Ovary (tissue), 9 donors: ENCODE results near the gene ALOX12B. TPM values are rescaled to one million over a fixed set of nuclear protein-coding genes. Genes with fewer than 3 reads are reported as not detected.

Source experiments
- DNase-seq, 5 donors: peaks; one replicate each; pipeline ENCODE4 v3.0.0-alpha.2; 2019 to 2020
- H3K27ac ChIP-seq, 2 donors: fragments of 200-600 bp; one replicate each; pipeline versions ENCODE4 v1.5.1 to v1.8.0; 2019 to 2022
- H3K27me3 ChIP-seq: fragments of 200-600 bp; one replicate; pipeline ENCODE4 v1.8.0; 2022
- H3K36me3 ChIP-seq: fragments of 200-600 bp; sonication (generic); one replicate; pipeline ENCODE4 v1.5.1; 2019
- H3K4me1 ChIP-seq: one replicate; pipeline ENCODE4 v1.8.1; 2013; ENCODE audit warnings: mild to moderate bottlenecking, moderate library complexity; ENCODE audit not compliant: insufficient read depth
- H3K4me3 ChIP-seq: fragments of 200-600 bp; sonication (generic); one replicate; pipeline ENCODE4 v1.5.1; 2017
- H3K9me3 ChIP-seq, 2 donors: fragments of 200-600 bp in 1 of 2; sonication (generic) in 1 of 2; one replicate each; pipeline versions ENCODE4 v1.5.1 to v1.8.1; 2013 to 2019; ENCODE audit warnings: mild to moderate bottlenecking in 1 of 2, moderate library complexity in 1 of 2
- EP300 ChIP-seq: sonication (generic); formaldehyde crosslinking; IDR thresholded peaks from one replicate; pipeline ENCODE4 v1.6.1; 2017; ENCODE audit warnings: antibody characterized with exemption
- POLR2A ChIP-seq: fragments of 450-650 bp; IDR thresholded peaks from one replicate; pipeline ENCODE4 v1.6.1; 2017; ENCODE audit warnings: antibody characterized with exemption, mild to moderate bottlenecking, moderate library complexity
- WGBS, 3 donors: extraction: QIAGEN DNeasy Blood & Tissue Kit in 1 of 3; methylation state at CpG; one replicate each; pipeline versions ENCODE4 v1.1.5 to v1.1.7; 2013 to 2017; 5-methylcytosine and 5-hydroxymethylcytosine counted together
- intact Hi-C, 4 donors: fragments of 100-400 bp; cut with DNase I; formaldehyde crosslinking; loops; one replicate each; pipeline versions ENCODE4 v1.11.0 to v1.15.1; 2022 to 2023
- polyA plus RNA-seq, 2 donors: library from polyadenylated mRNA; stranded (reverse); fragments of 200-250 nt in 1 of 2; fragments of 350-450 nt in 1 of 2; fragmentation: Illumina TruSeq in 1 of 2; extraction: RNeasy Lipid Tissue Mini Kit (QIAGEN cat#74804) in 1 of 2; gene quantifications; one replicate each; pipeline ENCODE4 v1.2.3, GENCODE V29; 2013 to 2014
- total RNA-seq, 7 donors: library from RNA; depleted of rRNA in 2 of 7; stranded (reverse); fragments of >200 nt in 2 of 7; fragmentation: NEBNext Ultra II Directional in 3 of 7; extraction: Animal tissue kit (Norgen Biotek cat#: 25700) in 3 of 7; gene quantifications; one replicate each; pipeline versions ENCODE4 v1.1.0 to v1.2.4, GENCODE V29; 2016 to 2023
- TF ChIP-seq, protein P1 (sequence below), 3 donors: fragments of 450-650 bp in 2 of 3; fragments of 200-600 bp in 1 of 3; IDR thresholded peaks; one replicate each; pipeline versions ENCODE4 v1.5.1 to v1.8.0; 2016 to 2022; ENCODE audit warnings: antibody characterized with exemption in 3 of 3, mild to moderate bottlenecking in 1 of 3
- donor health status: DM: no; HTN: no; CAD: no; lungs with moderate emphysema.
- donor health status: DM: no; HTN: no; CAD: no.
- donor health status: Bipolar disorder and iron deficiency.
- donor health status: DM: yes; HTN: yes; CAD: no.
- donor health status: DM: no; HTN: no; CAD: no.
- donor health status: DM: yes; HTN: yes; CAD: no.

The ALOX12B gene
- total and polyA plus RNA-seq, 9 donors: 0.70 TPM; not detected in 8

DNA sequence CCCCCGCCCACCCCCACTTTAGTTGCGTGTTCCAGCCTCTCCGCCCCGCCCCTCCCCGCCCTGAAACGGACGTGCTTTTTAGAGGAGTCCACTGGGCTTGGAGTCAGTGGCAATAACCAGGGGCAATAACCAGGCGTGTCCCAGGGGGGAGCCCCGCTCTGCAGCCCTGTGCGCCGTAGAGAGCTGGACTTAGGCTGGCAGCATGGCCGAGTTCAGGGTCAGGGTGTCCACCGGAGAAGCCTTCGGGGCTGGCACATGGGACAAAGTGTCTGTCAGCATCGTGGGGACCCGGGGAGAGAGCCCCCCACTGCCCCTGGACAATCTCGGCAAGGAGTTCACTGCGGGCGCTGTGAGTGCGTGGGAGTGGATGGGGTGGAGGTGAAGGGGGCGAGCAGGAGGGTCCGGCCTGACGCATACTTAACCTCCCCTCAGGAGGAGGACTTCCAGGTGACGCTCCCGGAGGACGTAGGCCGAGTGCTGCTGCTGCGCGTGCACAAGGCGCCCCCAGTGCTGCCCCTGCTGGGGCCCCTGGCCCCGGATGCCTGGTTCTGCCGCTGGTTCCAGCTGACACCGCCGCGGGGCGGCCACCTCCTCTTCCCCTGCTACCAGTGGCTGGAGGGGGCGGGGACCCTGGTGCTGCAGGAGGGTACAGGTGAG is 48.4 kb downstream of the ALOX12B start, which contains the start of gene ALOX15B:
TSS of gene ALOX15B (plus strand) at position 106 of the 657 bp plus-strand sequence. CDS start at position 203, 97 bp downstream.
- TF ChIP-seq POLR2A (no peak), EP300 (no peak)
- TF ChIP-seq, protein P1, sequence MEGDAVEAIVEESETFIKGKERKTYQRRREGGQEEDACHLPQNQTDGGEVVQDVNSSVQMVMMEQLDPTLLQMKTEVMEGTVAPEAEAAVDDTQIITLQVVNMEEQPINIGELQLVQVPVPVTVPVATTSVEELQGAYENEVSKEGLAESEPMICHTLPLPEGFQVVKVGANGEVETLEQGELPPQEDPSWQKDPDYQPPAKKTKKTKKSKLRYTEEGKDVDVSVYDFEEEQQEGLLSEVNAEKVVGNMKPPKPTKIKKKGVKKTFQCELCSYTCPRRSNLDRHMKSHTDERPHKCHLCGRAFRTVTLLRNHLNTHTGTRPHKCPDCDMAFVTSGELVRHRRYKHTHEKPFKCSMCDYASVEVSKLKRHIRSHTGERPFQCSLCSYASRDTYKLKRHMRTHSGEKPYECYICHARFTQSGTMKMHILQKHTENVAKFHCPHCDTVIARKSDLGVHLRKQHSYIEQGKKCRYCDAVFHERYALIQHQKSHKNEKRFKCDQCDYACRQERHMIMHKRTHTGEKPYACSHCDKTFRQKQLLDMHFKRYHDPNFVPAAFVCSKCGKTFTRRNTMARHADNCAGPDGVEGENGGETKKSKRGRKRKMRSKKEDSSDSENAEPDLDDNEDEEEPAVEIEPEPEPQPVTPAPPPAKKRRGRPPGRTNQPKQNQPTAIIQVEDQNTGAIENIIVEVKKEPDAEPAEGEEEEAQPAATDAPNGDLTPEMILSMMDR (IDR thresholded peaks at IDR 0.05): no peak
- Histone ChIP-seq H3K9me3 (no peaks in the 10 kb centered on the region), H3K36me3 (no peaks in the 10 kb centered on the region), H3K4me1 (no peaks in the 10 kb centered on the region), H3K27ac (no peak within 1 kb of the TSS), H3K4me3 (no peak within 1 kb of the TSS), H3K27me3 (no peaks in the 10 kb centered on the region)
- no peak for DNase-seq
- WGBS, 3 donors: 7 to 9% (median 8%) methylated on average over 28 to 37 of the region's 37 CpGs
- intact Hi-C loops: no loop called here

DNA sequence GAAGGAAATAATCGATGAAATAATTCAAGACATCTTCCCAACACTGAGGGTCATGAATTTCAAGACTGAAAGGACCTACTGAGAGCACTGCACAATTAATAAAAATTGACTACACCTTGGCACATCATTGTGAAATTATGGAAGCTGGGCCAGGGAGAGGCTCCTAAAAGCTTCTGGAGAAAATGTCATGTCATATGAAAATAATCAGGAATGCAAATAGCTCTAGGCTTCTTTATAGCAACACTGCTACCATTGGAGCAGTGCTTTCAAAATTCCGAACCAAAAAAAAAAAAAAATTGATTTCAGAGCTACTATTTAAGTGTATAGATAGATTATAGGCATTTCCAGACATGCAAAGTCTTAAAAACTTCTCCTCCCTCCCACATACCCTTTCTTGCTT is 55.1 kb downstream of the ALOX12B start:
- Histone ChIP-seq H3K9me3 (no peaks in the 10 kb centered on the region), H3K4me1 (no peaks in the 10 kb centered on the region), H3K36me3 (no peaks in the 10 kb centered on the region), H3K4me3 (no peak overlapping the region), H3K27me3 (no peaks in the 10 kb centered on the region), H3K27ac (no peak overlapping the region)
- 80 to 86% (median 81%) methylated on average over 2 of the region's 2 CpGs for WGBS, 3 donors
- intact Hi-C loops: no loop called here
- no peak for DNase-seq
- TF ChIP-seq EP300: no peak
- no peak for TF ChIP-seq POLR2A
- TF ChIP-seq, protein P1 (IDR thresholded peaks at IDR 0.05): no peak

DNA sequence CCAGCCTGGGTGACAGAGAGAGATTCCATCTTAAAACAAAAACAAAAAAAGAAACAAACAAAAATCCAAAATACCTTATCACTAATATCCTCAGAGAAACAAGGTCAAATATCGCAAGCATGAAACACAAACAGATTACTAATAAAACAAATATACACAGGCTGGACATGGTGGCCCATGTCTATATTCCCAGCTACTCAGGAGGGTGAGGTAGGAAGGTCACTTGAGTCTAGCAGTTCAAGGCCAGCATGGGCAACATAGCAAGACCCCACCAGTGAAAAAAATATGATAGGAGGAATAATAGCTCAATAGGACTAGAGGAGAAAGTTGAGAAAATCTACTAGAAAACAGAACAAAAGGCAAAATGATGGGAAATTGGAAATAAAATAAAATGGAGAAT is 55.6 kb downstream of the ALOX12B start:
- DNase-seq: no peak
- H3K27me3 ChIP-seq: no peaks in the 10 kb centered on the region
- 69 to 93% (median 77%) methylated on average over 1 of the region's 1 CpG for WGBS, 3 donors
- no peak overlapping the region for H3K4me3 ChIP-seq
- TF ChIP-seq, protein P1 (IDR thresholded peaks at IDR 0.05): no peak
- no peak for TF ChIP-seq POLR2A
- TF ChIP-seq EP300: no peak
- no peaks in the 10 kb centered on the region for H3K36me3 ChIP-seq
- H3K4me1 ChIP-seq: no peaks in the 10 kb centered on the region
- no peaks in the 10 kb centered on the region for H3K9me3 ChIP-seq
- intact Hi-C loops: no loop called here
- H3K27ac ChIP-seq: no peak overlapping the region

DNA sequence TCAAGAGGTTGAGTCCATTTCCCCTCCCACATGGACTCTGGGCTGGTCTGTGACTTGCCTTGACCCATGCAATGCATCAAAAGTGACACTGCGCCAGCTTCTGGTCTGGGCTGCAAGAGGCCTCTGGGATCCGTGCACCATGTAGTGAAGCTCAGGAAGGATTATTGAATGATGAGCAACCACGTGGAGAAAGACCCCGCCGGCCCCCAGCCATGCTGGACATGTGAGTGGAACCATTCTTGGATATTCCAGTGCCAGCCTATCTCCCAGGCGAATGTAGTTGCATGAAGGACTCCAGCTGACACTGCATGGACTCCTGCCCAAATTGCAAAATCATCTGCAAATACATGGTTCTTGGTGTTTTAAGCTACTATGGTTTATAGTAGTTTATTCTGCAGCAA is 56.3 kb downstream of the ALOX12B start:
- Histone ChIP-seq H3K27ac (no peak overlapping the region), H3K36me3 (no peaks in the 10 kb centered on the region), H3K4me3 (no peak overlapping the region), H3K4me1 (no peaks in the 10 kb centered on the region), H3K27me3 (no peaks in the 10 kb centered on the region), H3K9me3 (no peaks in the 10 kb centered on the region)
- 35 to 43% (median 38%) methylated on average over 6 of the region's 6 CpGs for WGBS, 3 donors
- TF ChIP-seq, protein P1 (IDR thresholded peaks at IDR 0.05): no peak
- no peak for TF ChIP-seq POLR2A
- DNase-seq: no peak
- intact Hi-C loops: no loop called here
